GM23338 (cell line): Measurements from ENCODE around the gene REG3G. TPM values are rescaled to one million over a fixed set of nuclear protein-coding genes. Genes with fewer than 3 reads are reported as not detected.

Experiments
- ATAC-seq: fragments of 200-7000 bp; cut with Tn5 transposase; 3 replicates; pipeline ENCODE4 v1.9.1; 2020
- DNase-seq: peaks from one replicate; pipeline ENCODE4 v3.0.0-alpha.2; 2015; ENCODE audit warnings: low spot score
- H2AFZ ChIP-seq: fragments of 200-600 bp; sonication (generic); 2 replicates; pipeline ENCODE4 v1.8.0; 2016; ENCODE audit warnings: antibody characterized with exemption, mild to moderate bottlenecking, moderate library complexity
- H3F3A ChIP-seq: fragments of 200-600 bp; sonication (generic); replicated peaks from 2 replicates; pipeline ENCODE4 v1.8.0; 2017; ENCODE audit warnings: antibody characterized with exemption, mixed run types, low read depth
- H3K27ac ChIP-seq: fragments of 200-600 bp; sonication (generic); 2 replicates; pipeline ENCODE4 v1.6.1; 2016; ENCODE audit warnings: low read depth
- H3K27me3 ChIP-seq: fragments of 200-600 bp; sonication (generic); 2 replicates; pipeline ENCODE4 v1.8.0; 2016; ENCODE audit warnings: mild to moderate bottlenecking, mixed run types, moderate library complexity; ENCODE audit not compliant: insufficient read depth
- H3K36me3 ChIP-seq: fragments of 200-600 bp; sonication (generic); 2 replicates; pipeline ENCODE4 v1.8.0; 2016; ENCODE audit warnings: mild to moderate bottlenecking; ENCODE audit not compliant: insufficient read depth
- H3K4me1 ChIP-seq: fragments of 200-600 bp; sonication (generic); 2 replicates; pipeline ENCODE4 v1.8.0; 2016; ENCODE audit warnings: mild to moderate bottlenecking, moderate library complexity; ENCODE audit not compliant: insufficient read depth
- H3K4me2 ChIP-seq: fragments of 200-600 bp; sonication (generic); 2 replicates; pipeline ENCODE4 v1.7.1; 2017; ENCODE audit warnings: mixed run types
- H3K4me3 ChIP-seq: fragments of 200-600 bp; sonication (generic); 2 replicates; pipeline ENCODE4 v1.6.1; 2016; ENCODE audit warnings: mixed run types
- H3K79me2 ChIP-seq: fragments of 200-600 bp; sonication (generic); replicated peaks from 2 replicates; pipeline ENCODE4 v1.8.0; 2017; ENCODE audit warnings: mild to moderate bottlenecking; ENCODE audit not compliant: insufficient read depth
- H3K9me2 ChIP-seq: fragments of 200-600 bp; sonication (generic); 2 replicates; pipeline ENCODE4 v1.8.0; 2017; ENCODE audit not compliant: insufficient read depth
- H4K20me1 ChIP-seq: fragments of 200-600 bp; sonication (generic); replicated peaks from 2 replicates; pipeline ENCODE4 v1.8.0; 2017; ENCODE audit warnings: mild to moderate bottlenecking; ENCODE audit not compliant: insufficient read depth
- H3K27ac Mint-ChIP-seq: 2 replicates; pipeline ENCODE4 v1.8.0; 2020; ENCODE audit warnings: inconsistent platforms, mild to moderate bottlenecking, moderate library complexity, mixed read lengths
- H3K27me3 Mint-ChIP-seq: 3 replicates; pipeline ENCODE4 v1.8.0; 2022; ENCODE audit warnings: low read depth, mild to moderate bottlenecking, moderate library complexity, mixed read lengths, inconsistent platforms; ENCODE audit not compliant: insufficient read depth, poor library complexity
- H3K36me3 Mint-ChIP-seq: 3 replicates; pipeline ENCODE4 v1.8.0; 2021; ENCODE audit warnings: low read depth, mild to moderate bottlenecking, inconsistent platforms, moderate library complexity, mixed read lengths
- H3K4me1 Mint-ChIP-seq: 3 replicates; pipeline ENCODE4 v1.8.0; 2020; ENCODE audit warnings: mild to moderate bottlenecking, inconsistent platforms, mixed read lengths
- H3K4me3 Mint-ChIP-seq: 3 replicates; pipeline ENCODE4 v1.8.0; 2021; ENCODE audit warnings: moderate library complexity, mild to moderate bottlenecking, inconsistent platforms, mixed read lengths
- H3K9me3 Mint-ChIP-seq: 3 replicates; pipeline ENCODE4 v1.8.0; 2020; ENCODE audit warnings: moderate library complexity, mild to moderate bottlenecking, inconsistent platforms, mixed read lengths
- CREB1 ChIP-seq: fragments of 250-450 bp; sonication (Bioruptor Pico); IDR thresholded peaks from 2 replicates; pipeline ENCODE4 v1.5.0; 2020; ENCODE audit warnings: low read depth, mild to moderate bottlenecking, moderate library complexity
- CTCF ChIP-seq, 2 experiments: fragments of 200-600 bp in 1 of 2; sonication (generic) in 1 of 2; conservative IDR thresholded peaks; 2 replicates each; pipeline versions ENCODE4 v1.5.1 to v1.6.1; 2016 to 2017; ENCODE audit warnings: antibody characterized with exemption in 2 of 2, low read depth in 2 of 2, mild to moderate bottlenecking in 2 of 2, moderate library complexity in 1 of 2
- EZH2 ChIP-seq: fragments of 200-600 bp; sonication (generic); IDR thresholded peaks from one replicate; pipeline ENCODE4 v1.8.0; 2017; ENCODE audit warnings: antibody characterized with exemption, mild to moderate bottlenecking, low read depth; ENCODE audit not compliant: unreplicated experiment
- JUNB ChIP-seq: IDR thresholded peaks from one replicate; pipeline ENCODE4 v1.6.1; 2016; ENCODE audit warnings: antibody characterized with exemption; ENCODE audit not compliant: unreplicated experiment
- NANOG ChIP-seq: IDR thresholded peaks from 2 replicates; pipeline ENCODE4 v1.6.1; 2016; ENCODE audit warnings: antibody characterized with exemption, borderline replicate concordance
- POLR2AphosphoS5 ChIP-seq: IDR thresholded peaks from 2 replicates; pipeline ENCODE4 v1.6.1; 2016; ENCODE audit warnings: antibody characterized with exemption, low read depth
- STAT1 ChIP-seq: IDR thresholded peaks from one replicate; pipeline ENCODE4 v1.6.1; 2016; ENCODE audit warnings: antibody characterized with exemption; ENCODE audit not compliant: unreplicated experiment
- ZNF331 ChIP-seq: fragments of 250-450 bp; sonication (Bioruptor Pico); IDR thresholded peaks from 2 replicates; pipeline ENCODE4 v1.5.0; 2020; ENCODE audit warnings: low read depth, mild to moderate bottlenecking, moderate library complexity
- ZNF462 ChIP-seq: fragments of 250-450 bp; sonication (Bioruptor Pico); IDR thresholded peaks from 2 replicates; pipeline ENCODE4 v1.5.0; 2020; ENCODE audit warnings: mild to moderate bottlenecking, moderate library complexity
- polyA plus RNA-seq: library from polyadenylated mRNA; unstranded; fragments of >200 nt; fragmentation: Nextera tagmentation; extraction: Ambion mirVana; gene quantifications from 2 replicates; pipeline ENCODE4 v1.2.1, GENCODE V29; 2016
- total RNA-seq: library from RNA; depleted of rRNA; stranded (reverse); fragments of >200 nt; shearing (Covaris generic); gene quantifications from 2 replicates; pipeline ENCODE4 v1.2.3, GENCODE V29; 2014

REG3G gene
- total and polyA plus RNA-seq, 2 experiments from 2014 or later: not detected

- TF ChIP-seq ZNF462 (CRISPR knock-in tag) (no peak), CREB1 (CRISPR knock-in tag) (no peak), STAT1 (no peak), ZNF331 (CRISPR knock-in tag) (no peak), JUNB (no peak), POLR2AphosphoS5 (no peak), EZH2 (no peak), CTCF (conservative IDR thresholded peaks at IDR 0.05; ENCODE audit: low read depth in 2 of 2) (no peak)
Observed at GRCh38 chr2:79065201-79065600, 39.7 kb downstream of the REG3G start (continued).

GRCh38 chr2:79071078-79071477 is 45.6 kb downstream of the REG3G start:
- H3K27ac Mint-ChIP-seq: no peak overlapping the region
- Histone ChIP-seq H3K27ac (no peak overlapping the region), H2AFZ (no peak overlapping the region), H3F3A (no peaks in the 10 kb centered on the region), H3K27me3 (no peaks in the 10 kb centered on the region), H3K36me3 (no peaks in the 10 kb centered on the region), H3K4me1 (no peaks in the 10 kb centered on the region), H3K4me2 (no peak overlapping the region), H3K79me2 (no peaks in the 10 kb centered on the region), H3K4me3 (no peak overlapping the region), H3K9me2 (peaks cover 20% of the 10 kb centered on the region), H4K20me1 (no peaks in the 10 kb centered on the region)
- no peaks in the 10 kb centered on the region for H3K36me3 Mint-ChIP-seq
- peaks cover 2% of the 10 kb centered on the region for H3K27me3 Mint-ChIP-seq
- H3K9me3 Mint-ChIP-seq: 0 out of 3 replicates have a peak, but pooled peaks cover 2% of the 10 kb centered on the region
- H3K4me1 Mint-ChIP-seq: no peaks in the 10 kb centered on the region
- DNase-seq: no peak
- no peak overlapping the region for H3K4me3 Mint-ChIP-seq
- ATAC-seq: no peak
- TF ChIP-seq CREB1 (CRISPR knock-in tag): no peak
- no peak for TF ChIP-seq ZNF331 (CRISPR knock-in tag)
- no peak for TF ChIP-seq ZNF462 (CRISPR knock-in tag)
- no peak for TF ChIP-seq NANOG
